HG03139 (cell line): Measurements from ENCODE around the gene MTAP.
A peak's percentile ranks its signal among the peaks of the same experiment; 100 is the strongest.

Source experiments
- ATAC-seq: cut with Tn5 transposase; IDR thresholded peaks from one replicate; pipeline ENCODE4 v1.9.1; 2021; ENCODE audit not compliant: unreplicated experiment

MTAP gene

DNA sequence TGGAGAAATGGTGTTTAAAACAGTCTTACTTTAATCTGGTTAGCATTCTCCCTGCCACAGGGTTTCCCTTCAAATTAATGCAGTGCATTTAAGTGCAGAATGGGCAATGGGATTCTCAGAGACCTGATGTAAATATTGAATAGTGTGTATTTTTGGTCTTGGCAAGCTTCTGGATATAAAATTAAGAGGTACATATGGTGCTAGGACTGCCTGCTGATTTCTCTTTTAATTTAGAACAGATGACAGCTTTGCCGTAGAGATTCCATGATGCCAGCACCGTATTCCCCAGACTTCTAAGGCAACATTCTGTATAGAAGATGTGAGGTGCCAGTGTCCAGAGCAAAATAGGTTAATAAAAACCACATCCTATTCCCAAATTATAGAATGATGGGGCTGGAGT, 1.9 kb downstream of the MTAP start:
- no peak for ATAC-seq

DNA sequence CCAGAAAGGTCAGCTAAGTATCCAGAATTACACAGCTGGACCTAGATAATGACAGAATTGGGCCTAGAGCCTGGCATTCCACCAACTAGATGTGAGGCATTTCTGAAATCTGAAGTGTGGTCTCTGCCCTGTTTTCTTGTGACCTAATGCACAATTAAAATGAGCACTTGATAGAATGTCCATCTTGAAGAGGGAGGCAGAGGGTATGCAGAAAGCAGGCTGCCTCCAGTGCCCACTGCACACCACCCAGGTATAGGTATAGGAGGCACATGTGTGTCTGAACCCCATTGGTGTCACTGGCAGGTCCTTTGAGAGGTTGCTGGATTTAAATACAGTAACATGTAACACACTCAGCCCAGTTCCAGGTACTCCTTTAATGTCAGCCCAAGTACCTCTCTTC, 2.4 kb downstream of the MTAP start:
- ATAC-seq, result no peak

DNA sequence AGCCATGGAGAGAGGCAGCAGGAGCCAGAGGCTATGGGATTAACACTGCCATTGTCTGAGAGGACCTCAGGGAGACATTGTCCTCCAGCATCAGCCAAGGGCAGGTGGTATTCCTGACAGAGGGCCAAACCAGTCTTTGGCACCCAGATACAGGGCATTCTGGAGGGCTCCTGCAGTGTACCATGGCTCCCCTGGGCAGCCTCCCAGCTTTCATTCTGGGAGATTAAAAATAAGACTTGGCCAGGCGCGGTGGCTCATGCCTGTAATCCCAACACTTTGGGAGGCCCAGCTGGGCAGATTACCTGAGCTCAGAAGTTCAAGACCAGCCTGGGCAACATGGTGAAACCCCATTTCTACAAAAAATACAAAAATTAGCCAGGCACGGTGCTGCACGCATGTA, 4.2 kb downstream of the MTAP start:
- ATAC-seq, result no peak

DNA sequence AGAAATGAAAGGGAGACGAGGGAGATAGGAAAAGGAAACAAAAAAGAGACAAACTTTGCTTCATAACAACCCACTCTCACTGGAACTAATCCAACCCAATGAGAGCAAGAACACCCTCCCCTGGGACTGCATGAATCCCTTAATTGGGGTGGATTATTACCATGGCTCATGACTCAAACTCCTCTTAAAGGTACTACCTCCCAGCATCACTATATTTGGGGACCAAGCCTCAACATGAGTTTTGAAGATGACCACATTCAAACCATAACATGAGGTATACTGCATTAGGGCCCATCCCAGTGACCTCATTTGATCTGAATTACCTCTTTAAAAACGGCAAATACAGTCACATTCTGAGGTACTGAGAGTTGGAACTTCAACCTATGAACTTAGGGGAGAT, 8.0 kb downstream of the MTAP start:
- ATAC-seq, result no peak

DNA sequence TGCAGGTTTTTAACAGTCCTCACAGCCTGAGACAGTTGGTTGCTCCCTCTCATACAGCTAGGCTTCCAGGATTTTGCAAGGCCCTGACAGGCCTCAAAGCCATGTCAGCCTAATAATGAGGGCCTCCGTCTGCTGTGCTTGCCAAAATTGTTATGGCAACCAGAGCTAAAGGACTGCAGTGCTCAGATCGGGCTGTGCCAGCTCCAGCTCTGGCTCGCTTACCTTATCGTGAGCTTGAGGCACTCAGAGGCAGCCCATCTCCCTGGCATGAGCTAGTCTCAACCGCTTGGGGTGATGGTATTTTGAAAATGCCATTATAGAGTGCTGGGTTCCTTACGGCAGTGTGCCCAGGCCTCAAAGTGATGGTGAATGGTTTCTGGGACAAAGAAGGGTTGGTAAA, 8.4 kb downstream of the MTAP start:
- no peak for ATAC-seq

DNA sequence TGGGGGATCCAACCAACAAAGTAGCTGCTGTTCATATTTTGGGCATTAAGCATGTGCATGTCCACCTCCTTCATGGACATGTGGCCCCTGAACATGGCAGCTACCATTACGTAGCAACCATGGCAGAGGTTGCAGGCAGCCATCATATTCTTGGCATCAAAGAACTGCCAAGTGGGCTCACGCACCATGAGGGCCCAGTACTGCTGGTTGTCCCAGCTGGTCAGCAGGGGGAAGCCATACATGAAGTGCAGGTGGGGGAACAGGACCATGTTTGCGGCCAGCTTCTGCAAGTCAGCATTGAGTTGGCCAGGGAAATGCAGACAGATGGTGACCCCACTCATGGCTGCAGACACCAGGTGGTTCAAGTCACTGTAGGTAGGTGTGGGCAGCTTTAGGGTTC, 9.5 kb downstream of the MTAP start:
- ATAC-seq, result no peak

- no peak for ATAC-seq
Observed at GRCh38 chr9:21812415-21812814, 10.0 kb downstream of the MTAP start.

DNA sequence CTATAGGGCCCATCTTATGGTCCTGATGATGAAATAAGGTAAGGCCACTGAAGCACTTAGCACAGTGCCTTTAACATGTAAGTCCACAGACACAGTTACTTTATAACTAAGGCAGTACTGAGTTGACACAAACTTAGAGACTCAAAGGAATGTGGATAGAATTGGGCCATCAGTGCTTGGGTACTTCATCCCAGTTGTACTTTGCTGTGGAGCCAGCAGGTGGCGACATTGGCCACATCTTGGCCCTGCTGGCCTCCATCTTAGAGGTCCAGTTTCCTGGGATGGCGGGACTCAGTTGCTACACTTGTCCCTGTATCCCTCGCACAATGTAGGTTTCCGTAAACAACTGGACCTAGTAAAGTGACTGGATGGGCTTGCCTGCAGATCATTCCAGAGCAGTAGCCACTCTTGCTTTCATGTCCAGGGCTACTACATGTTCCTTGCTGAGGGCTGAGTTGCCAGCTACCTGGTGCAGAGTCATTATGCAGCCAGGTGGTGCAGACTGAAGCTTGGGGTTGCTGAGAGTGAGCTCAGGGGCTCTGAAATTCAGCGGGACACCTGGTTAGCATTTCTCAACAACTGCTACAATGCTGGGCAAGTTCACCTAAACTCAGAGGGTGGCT, 10.6 kb downstream of the MTAP start:
- ATAC-seq, result peak; percentile 45

GRCh38 chr9:21813575-21814473, 11.4 kb downstream of the MTAP start:
- ATAC-seq, result no peak

- ATAC-seq, result no peak
Observed at GRCh38 chr9:21815643-21816042, 13.2 kb downstream of the MTAP start.

GRCh38 chr9:21817176-21817575, 14.7 kb downstream of the MTAP start:
- ATAC-seq, result no peak

DNA sequence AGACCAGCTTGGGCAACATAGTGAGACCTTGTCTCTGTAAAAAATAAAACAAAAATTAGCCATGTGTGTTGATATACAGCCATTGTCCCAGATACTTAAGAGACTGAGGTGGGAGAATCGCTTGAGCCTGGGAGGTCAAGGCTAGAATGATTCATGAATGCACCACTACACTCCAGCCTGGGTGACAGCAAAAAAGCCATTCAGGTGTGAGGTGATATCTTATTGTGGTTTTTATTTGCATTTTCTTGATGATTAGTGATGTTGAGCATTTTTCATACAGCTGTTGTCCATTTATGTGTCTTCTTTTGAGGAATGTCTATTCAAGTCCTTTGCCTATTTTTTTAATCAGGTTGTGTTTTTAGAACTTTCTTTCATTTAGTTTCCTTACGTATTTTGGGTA, 23.2 kb downstream of the MTAP start:
- no peak for ATAC-seq

- ATAC-seq, result no peak
Observed at GRCh38 chr9:21828853-21829410, 26.5 kb downstream of the MTAP start.

DNA sequence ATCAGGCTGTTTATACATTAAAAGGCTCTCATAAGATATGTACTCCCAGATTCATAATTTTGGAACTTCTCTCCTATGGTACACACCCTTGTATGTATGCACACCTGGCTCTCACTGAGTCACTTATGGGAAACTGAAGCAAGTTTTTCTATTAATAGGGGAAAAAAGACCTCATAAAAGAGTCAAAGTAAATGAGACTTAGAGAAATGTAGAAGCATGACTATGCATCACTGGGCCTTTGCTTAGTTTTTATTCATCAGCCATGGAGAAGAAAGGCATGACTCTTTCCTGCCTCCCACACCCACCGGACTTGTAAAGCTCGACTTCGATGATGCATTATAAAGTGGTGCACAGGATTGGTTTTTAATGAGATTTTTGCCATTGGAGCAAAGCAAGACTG, 28.2 kb downstream of the MTAP start:
- ATAC-seq, result no peak

GRCh38 chr9:21831841-21832509, 29.5 kb downstream of the MTAP start:
- peak; percentile 43 for ATAC-seq

DNA sequence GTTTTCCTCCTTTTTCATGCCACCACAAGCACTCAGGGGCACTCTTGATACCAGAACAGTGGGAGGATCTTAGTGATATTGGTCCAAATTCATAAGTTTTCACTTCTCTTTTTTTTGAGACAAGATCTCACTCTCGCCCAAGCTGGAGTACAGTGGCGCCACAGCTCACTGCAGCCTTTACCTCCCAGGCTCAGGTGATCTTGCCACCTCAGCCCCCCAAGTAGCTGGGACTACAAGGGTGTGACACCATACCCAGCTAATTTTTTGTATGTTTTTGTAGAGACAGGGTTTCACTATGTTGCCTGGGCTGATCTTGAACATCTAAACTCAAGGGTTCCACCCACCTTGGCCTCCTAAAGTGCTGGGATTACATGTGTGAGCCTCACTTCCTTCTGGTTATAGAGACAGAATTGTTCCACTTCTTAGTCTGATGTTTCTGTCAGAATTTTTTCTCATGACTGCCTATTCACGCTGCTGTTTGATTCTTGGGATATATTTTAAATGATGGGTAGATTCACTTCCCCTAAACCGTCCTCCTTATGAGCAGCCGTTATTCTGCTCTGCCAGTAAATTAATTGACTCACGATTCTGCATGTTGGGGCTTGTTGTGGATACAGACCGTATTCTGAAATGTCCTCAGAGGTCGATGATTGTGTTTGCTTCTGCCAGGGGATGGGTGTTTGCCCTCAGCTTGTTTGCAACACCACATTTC, 30.8 kb downstream of the MTAP start:
- ATAC-seq, result peak; percentile 74

GRCh38 chr9:21835121-21835520, 32.7 kb downstream of the MTAP start:
- no peak for ATAC-seq

DNA sequence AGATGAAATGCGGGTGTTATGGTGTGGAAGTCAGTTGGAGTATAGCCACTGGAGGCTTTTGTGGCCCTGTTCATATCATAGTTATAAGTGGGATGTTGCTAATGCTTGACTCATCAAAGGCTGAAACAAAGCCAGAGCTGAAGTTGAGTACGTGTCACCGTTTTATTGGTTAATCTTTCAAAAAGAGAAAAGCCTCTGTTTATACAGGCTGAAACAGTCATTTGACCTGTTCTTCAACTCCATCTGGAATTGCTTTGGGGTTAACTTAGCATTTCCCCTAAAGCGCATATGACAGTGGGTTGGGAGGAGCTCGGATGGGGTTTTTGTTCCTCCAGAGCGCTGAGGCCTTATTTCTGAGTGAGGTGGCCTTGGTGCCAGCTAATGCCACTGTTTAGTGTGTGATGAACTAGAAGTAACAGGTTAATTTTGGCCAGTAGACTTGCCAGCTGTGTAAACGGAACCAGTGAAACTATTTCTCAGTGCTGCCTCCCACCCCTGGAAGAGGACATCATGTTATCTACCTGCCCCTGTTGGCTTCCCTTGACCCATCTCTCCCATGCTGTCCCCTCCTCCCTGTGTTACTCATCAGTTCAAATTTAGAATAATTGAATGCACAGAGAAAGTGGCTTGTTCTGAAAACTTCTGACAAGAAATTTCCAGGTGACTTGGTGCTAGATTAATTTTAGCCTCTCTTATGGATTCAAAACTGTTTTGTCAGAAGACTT, 34.2 kb downstream of the MTAP start:
- no peak for ATAC-seq

- ATAC-seq, result no peak
Observed at GRCh38 chr9:21837501-21837900, 35.1 kb downstream of the MTAP start.

DNA sequence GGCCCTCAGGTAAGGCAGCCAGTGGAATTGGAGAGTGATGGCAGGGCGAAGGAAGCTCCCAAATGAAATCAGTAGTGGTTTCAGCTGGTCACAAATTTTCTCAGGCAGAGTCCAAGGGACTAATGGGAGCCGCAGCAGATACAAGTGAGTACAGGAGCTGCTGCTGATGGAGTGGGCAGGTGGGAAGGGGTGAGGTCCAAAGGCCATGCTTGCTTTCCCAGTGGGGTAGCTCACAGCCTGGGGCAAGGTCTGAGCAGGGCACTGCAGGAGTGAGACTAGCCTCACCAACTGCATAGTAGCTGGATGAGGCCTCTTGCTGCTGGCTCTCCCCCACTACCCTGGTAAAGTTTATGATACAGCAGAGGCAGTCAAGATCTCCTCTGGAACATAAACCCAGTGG, 38.2 kb downstream of the MTAP start:
- ATAC-seq, result no peak
